Measurements from ENCODE around the gene HS1BP3.

DNA sequence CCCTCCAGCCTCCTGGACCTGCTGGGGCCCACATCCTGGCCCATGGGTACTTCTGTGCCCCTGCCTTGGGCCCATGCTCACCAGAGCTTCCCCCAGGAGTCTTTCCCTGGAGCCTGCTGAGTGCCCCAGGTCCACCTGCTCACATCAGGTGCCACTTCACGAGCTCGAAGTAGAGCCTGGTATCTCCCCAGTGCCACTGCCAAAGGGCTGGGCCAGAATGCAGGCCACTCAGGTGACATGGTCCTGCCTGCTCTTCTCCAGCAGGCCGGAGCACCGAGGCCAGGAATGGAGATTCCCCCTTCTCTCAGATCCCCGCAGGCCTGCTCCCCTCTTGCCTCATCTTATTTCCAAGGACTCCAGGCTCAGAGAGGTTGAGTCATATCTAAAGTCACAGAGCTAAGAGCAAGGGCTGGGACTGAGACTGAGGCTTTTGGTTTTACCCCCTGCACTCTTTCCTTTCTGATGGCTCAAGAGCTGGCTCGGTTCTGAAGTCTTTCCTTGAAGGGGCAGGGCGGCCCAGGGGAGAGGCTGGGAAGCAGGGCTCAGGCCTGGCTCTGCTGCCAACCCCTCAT, 79.2 kb downstream of the HS1BP3 start:
- TF ChIP-seq, protein P1, sequence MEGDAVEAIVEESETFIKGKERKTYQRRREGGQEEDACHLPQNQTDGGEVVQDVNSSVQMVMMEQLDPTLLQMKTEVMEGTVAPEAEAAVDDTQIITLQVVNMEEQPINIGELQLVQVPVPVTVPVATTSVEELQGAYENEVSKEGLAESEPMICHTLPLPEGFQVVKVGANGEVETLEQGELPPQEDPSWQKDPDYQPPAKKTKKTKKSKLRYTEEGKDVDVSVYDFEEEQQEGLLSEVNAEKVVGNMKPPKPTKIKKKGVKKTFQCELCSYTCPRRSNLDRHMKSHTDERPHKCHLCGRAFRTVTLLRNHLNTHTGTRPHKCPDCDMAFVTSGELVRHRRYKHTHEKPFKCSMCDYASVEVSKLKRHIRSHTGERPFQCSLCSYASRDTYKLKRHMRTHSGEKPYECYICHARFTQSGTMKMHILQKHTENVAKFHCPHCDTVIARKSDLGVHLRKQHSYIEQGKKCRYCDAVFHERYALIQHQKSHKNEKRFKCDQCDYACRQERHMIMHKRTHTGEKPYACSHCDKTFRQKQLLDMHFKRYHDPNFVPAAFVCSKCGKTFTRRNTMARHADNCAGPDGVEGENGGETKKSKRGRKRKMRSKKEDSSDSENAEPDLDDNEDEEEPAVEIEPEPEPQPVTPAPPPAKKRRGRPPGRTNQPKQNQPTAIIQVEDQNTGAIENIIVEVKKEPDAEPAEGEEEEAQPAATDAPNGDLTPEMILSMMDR (IDR thresholded peaks at IDR 0.05; ENCODE audit: low read depth, low read length): no peak
- no peak for TF ChIP-seq POLR2A (IDR thresholded peaks at IDR 0.05; ENCODE audit: extremely low read depth, insufficient read length)

Data from NB4 (cell line).